Measurements from ENCODE around the gene FDCSP. TPM values are rescaled to one million over a fixed set of nuclear protein-coding genes. Genes with fewer than 3 reads are reported as not detected.
A peak's percentile ranks its signal among the peaks of the same experiment; 100 is the strongest.

The FDCSP gene
- total and polyA plus RNA-seq, 2 of the 13 experiments (the other 11 are each of a cell fraction or from before 2014, with no cell fraction given) = not detected

- TF ChIP-seq ZBED4 (CRISPR knock-in tag; IDR thresholded peaks at IDR 0.05; ENCODE audit: borderline replicate concordance) = no peak; the same call in 1 of the 2 replicates
- TF ChIP-seq MED1 (CRISPR knock-in tag; IDR thresholded peaks at IDR 0.05) = peak; percentile 91
- TF ChIP-seq GPN1 (CRISPR knock-in tag; IDR thresholded peaks at IDR 0.05; ENCODE audit: borderline replicate concordance) = no peak
- TF ChIP-seq PLSCR1 (CRISPR knock-in tag; IDR thresholded peaks at IDR 0.05; ENCODE audit: borderline replicate concordance) = no peak
- no peak for TF ChIP-seq DZIP1 (CRISPR knock-in tag; IDR thresholded peaks at IDR 0.05)
- TF ChIP-seq NFKBIZ (CRISPR knock-in tag; IDR thresholded peaks at IDR 0.05) = 0 out of 2 replicates have a peak, but pooled peaks have one; percentile 46
- TF ChIP-seq ZC3H13 (CRISPR knock-in tag; IDR thresholded peaks at IDR 0.05) = no peak
- TF ChIP-seq ARID4A (CRISPR knock-in tag; IDR thresholded peaks at IDR 0.05; ENCODE audit: borderline replicate concordance) = no peak
- no peak for TF ChIP-seq NFYB (CRISPR knock-in tag; IDR thresholded peaks at IDR 0.05)
- TF ChIP-seq ZNF784 (CRISPR knock-in tag; IDR thresholded peaks at IDR 0.05; ENCODE audit: borderline replicate concordance) = no peak
- TF ChIP-seq PAF1 (CRISPR knock-in tag; IDR thresholded peaks at IDR 0.05) = no peak
- TF ChIP-seq ARNTL (CRISPR knock-in tag; IDR thresholded peaks at IDR 0.05) = peak; percentile 46; the same call in 1 of the 2 replicates
- peak; percentile 74; the same call in 1 of the 2 replicates for TF ChIP-seq ETV5 (CRISPR knock-in tag; IDR thresholded peaks at IDR 0.05; ENCODE audit: borderline replicate concordance)
These were observed 43.3 kb upstream of the FDCSP start (continued) for GRCh38 chr4:70182517-70183167.

Measured in HepG2 (cell line).